ENCODE results near the gene ABCC1. TPM values are rescaled to one million over a fixed set of nuclear protein-coding genes. Genes with fewer than 3 reads are reported as not detected.

The ABCC1 gene
- total and polyA plus RNA-seq, 2 of the 8 experiments (the other 6 are each of a cell fraction or from before 2014, with no cell fraction given): 42.6 to 66.8 TPM

- no peak for TF ChIP-seq MAFK (IDR thresholded peaks at IDR 0.05; ENCODE audit: low read depth, low read length)
- TF ChIP-seq USF2 (IDR thresholded peaks at IDR 0.05; ENCODE audit: low read length): no peak
- TF ChIP-seq EGR1 (IDR thresholded peaks at IDR 0.05; ENCODE audit: borderline replicate concordance, low read depth, low read length): no peak
- TF ChIP-seq CTCF (IDR thresholded peaks at IDR 0.05; ENCODE audit: control extremely low read depth in 1 of 3, insufficient read depth in 1 of 3, low read depth in 1 of 3, low read length in 3 of 3): no peak
Measured at GRCh38 chr16:15985144-15985543, 35.7 kb downstream of the ABCC1 start (continued).
